SK-N-SH treated with all-trans-retinoic acid at 6 μM for 48 hours (cell line): Measurements from ENCODE around the gene CFAP97.

Experiments
- RARB ChIP-seq: fragments of 250-450 bp; sonication (Bioruptor Pico); IDR thresholded peaks from 2 replicates; pipeline ENCODE4 v1.8.0; 2021; ENCODE audit warnings: mild to moderate bottlenecking, moderate library complexity
- SNAI2 ChIP-seq: fragments of 250-450 bp; sonication (Bioruptor Pico); IDR thresholded peaks from 2 replicates; pipeline ENCODE4 v1.5.0; 2020; ENCODE audit warnings: mild to moderate bottlenecking, moderate library complexity
- ZFP3 ChIP-seq: fragments of 250-450 bp; sonication (Bioruptor Pico); IDR thresholded peaks from 2 replicates; pipeline ENCODE4 v1.5.0; 2020; ENCODE audit warnings: mild to moderate bottlenecking, moderate library complexity

DNA sequence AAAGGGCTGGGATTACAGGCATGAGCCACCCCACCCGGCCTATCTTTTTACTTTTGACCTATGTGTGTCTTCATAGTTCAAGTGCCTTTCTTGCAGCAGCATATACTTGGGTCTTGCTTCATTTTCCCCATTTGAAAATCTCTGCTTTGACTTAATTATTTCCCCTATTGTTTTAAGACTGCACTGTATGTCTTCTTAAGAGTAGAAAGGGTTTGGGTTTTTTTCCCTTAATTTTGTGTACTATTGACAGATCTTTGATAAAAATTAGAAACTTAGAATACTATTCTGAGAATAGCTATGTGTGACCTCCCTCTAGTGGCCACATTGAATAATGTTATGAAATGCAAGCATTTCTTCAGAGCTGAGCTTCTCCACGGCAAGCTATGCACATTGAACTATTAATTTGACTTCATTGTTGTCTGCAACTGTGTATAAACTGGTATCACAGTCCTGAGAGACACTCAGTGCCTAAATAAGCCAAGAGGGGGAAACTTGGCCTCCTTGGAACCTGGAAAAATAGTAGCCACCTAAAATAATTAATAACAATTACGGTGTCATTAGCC lies 69.4 kb downstream of the CFAP97 start:
- no peak for TF ChIP-seq SNAI2 (CRISPR knock-in tag)
- TF ChIP-seq RARB (CRISPR knock-in tag): no peak
- no peak for TF ChIP-seq ZFP3
